Measurements from ENCODE around the gene NR6A1.

The NR6A1 gene

DNA sequence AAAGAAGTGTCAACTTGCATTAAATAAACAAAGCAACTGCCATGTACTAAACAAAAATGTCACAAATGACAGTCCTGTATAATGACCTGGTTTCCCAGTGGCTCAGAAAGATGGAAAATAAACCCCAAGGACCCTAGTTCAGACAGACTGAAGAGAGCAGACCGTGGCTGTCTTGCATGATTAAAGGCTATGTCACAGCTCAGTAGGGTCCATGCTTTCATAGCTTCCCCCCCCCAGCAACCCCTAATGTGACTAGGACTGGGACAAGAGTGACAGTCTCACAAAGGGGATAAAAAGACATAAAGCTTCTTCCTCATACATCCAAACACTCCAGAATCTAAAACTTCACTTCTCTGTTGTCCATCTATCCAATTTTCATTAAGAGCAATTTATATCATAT, 113.6 kb downstream of the NR6A1 start:
- Histone ChIP-seq H3K4me1 (ENCODE audit: insufficient read depth, insufficient read length) (peaks cover 4% of the 10 kb centered on the region), H3K4me3 (ENCODE audit: insufficient read length, low read depth) (no peak overlapping the region), H3K9ac (ENCODE audit: insufficient read length, low read depth) (no peak overlapping the region), H3K36me3 (ENCODE audit: insufficient read depth, insufficient read length, low read length) (no peaks in the 10 kb centered on the region), H3K27me3 (ENCODE audit: insufficient read depth, insufficient read length) (no peaks in the 10 kb centered on the region), H3K9me3 (ENCODE audit: insufficient read depth, low read length) (no peaks in the 10 kb centered on the region)
- DNase-seq (ENCODE audit: low read depth, low spot score) = no peak
- TF ChIP-seq YY1 (IDR thresholded peaks at IDR 0.05; ENCODE audit: insufficient read depth, insufficient read length) = no peak
- TF ChIP-seq SUZ12 (IDR thresholded peaks at IDR 0.05; ENCODE audit: extremely low read depth, insufficient read depth, insufficient read length) = no peak
- no peak for TF ChIP-seq ZNF274 (IDR thresholded peaks at IDR 0.05; ENCODE audit: low read depth, low read length)

DNA sequence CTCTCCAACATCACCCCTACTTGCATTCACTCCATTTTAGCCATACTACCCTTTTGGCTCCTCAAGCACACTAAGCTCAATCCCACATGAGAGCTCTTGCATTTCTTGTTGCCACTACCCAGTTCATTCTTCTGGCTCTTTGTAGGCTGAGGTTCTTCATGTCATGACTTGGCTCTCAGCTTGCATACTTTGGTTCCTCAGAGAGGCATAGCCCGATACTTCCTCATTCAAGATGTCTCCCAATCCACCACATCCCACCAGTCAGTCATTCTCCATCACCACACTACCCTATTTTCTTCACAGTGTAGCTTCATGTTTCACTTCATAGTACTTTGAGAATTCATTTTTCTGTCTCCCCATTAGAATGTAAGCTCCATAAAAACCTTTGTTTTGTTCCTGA, 116.7 kb downstream of the NR6A1 start:
- Histone ChIP-seq H3K9ac (ENCODE audit: insufficient read length, low read depth) (no peak overlapping the region), H3K27me3 (ENCODE audit: insufficient read depth, insufficient read length) (no peaks in the 10 kb centered on the region), H3K36me3 (ENCODE audit: insufficient read depth, insufficient read length, low read length) (no peaks in the 10 kb centered on the region), H3K4me1 (ENCODE audit: insufficient read depth, insufficient read length) (peaks cover 4% of the 10 kb centered on the region), H3K4me3 (ENCODE audit: insufficient read length, low read depth) (no peak overlapping the region), H3K9me3 (ENCODE audit: insufficient read depth, low read length) (no peaks in the 10 kb centered on the region)
- TF ChIP-seq YY1 (IDR thresholded peaks at IDR 0.05; ENCODE audit: insufficient read depth, insufficient read length) = no peak
- no peak for TF ChIP-seq SUZ12 (IDR thresholded peaks at IDR 0.05; ENCODE audit: extremely low read depth, insufficient read depth, insufficient read length)
- no peak for TF ChIP-seq ZNF274 (IDR thresholded peaks at IDR 0.05; ENCODE audit: low read depth, low read length)
- no peak for DNase-seq (ENCODE audit: low read depth, low spot score)

DNA sequence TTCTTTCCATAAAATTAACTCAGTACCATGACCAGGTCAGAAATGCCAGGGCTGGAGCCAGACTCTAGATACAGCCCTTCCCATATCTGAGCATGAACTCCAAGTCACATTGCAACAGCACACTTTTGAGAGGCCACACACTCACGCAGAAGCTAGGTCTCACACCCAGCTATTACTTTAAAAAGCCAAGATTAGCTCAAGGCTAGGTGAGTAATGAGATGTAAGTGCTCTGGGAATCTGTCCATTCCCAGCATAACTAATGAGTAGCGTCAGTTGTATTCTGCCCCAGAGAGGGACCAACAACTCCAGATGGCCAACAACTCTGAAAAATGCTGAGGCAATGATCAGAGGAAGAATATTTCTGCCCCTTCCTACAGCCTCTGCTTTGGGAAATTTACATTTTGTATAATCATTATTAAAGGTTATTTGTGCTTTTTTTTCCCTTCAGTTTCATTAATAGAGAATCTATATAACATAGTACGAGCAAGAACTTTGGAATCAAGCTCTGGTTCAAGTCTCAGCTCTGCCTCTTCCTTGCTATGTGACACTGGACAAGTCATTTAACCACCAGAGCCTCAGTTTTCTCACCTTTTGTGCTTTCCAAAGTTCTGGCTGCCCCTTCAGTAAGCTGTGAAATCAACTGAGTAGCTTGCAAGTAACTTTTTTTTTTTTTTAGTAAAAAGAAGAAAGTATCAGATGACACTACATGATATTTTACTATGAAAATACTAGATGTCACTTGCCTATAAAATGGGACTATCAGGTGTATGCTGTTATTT, 118.3 kb downstream of the NR6A1 start:
- DNase-seq (ENCODE audit: low read depth, low spot score) = no peak
- Histone ChIP-seq H3K36me3 (ENCODE audit: insufficient read depth, insufficient read length, low read length) (no peaks in the 10 kb centered on the region), H3K9me3 (ENCODE audit: insufficient read depth, low read length) (no peaks in the 10 kb centered on the region), H3K9ac (ENCODE audit: insufficient read length, low read depth) (no peak overlapping the region), H3K27me3 (ENCODE audit: insufficient read depth, insufficient read length) (no peaks in the 10 kb centered on the region), H3K4me1 (ENCODE audit: insufficient read depth, insufficient read length) (no peaks in the 10 kb centered on the region), H3K4me3 (ENCODE audit: insufficient read length, low read depth) (no peak overlapping the region)
- TF ChIP-seq SUZ12 (IDR thresholded peaks at IDR 0.05; ENCODE audit: extremely low read depth, insufficient read depth, insufficient read length) (no peak), YY1 (IDR thresholded peaks at IDR 0.05; ENCODE audit: insufficient read depth, insufficient read length) (no peak), ZNF274 (IDR thresholded peaks at IDR 0.05; ENCODE audit: low read depth, low read length) (no peak)

DNA sequence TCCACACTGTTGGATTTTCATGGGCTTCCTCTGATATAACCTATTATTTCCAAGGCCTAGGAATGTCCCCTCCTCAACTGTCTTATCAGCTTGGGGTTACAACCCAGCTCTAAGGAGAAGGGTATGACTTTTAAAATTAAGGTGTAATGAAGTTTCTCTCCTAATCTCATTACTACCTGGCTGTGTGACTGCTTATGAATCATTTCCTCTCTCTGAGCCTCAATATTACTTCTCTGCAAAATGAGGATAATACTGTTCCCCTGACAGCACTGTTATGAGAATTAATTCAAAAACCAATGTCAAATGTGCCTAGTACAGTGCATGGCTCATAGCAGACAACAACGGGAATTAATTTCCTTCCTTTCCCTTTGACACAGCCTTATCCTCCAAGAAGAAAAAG, 118.9 kb downstream of the NR6A1 start:
- H3K9me3 ChIP-seq (ENCODE audit: insufficient read depth, low read length) = no peaks in the 10 kb centered on the region
- H3K36me3 ChIP-seq (ENCODE audit: insufficient read depth, insufficient read length, low read length) = no peaks in the 10 kb centered on the region
- TF ChIP-seq YY1 (IDR thresholded peaks at IDR 0.05; ENCODE audit: insufficient read depth, insufficient read length) = no peak
- TF ChIP-seq ZNF274 (IDR thresholded peaks at IDR 0.05; ENCODE audit: low read depth, low read length) = no peak
- no peak for TF ChIP-seq SUZ12 (IDR thresholded peaks at IDR 0.05; ENCODE audit: extremely low read depth, insufficient read depth, insufficient read length)
- no peaks in the 10 kb centered on the region for H3K27me3 ChIP-seq (ENCODE audit: insufficient read depth, insufficient read length)
- no peak for DNase-seq (ENCODE audit: low read depth, low spot score)
- H3K4me1 ChIP-seq (ENCODE audit: insufficient read depth, insufficient read length) = no peaks in the 10 kb centered on the region
- no peak overlapping the region for H3K4me3 ChIP-seq (ENCODE audit: insufficient read length, low read depth)
- no peak overlapping the region for H3K9ac ChIP-seq (ENCODE audit: insufficient read length, low read depth)

DNA sequence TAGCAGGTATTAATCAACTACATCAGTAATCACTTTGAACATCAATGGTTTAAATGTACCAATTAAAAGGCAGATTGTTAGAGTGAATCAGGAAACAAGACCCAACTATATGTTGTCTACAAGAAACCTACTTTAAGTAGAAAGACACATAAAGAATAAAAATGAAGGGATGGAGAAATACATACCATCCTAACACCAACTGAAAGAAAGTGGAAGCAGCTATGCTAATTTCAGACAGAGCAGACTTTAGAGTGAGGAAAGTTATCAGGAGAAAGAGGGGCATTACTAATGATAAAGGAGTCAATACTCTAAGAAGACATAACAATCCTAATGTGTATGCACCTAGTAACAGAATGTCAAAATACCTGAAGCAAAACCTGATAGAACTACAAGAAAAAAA, 125.8 kb downstream of the NR6A1 start:
- H3K4me3 ChIP-seq (ENCODE audit: insufficient read length, low read depth) = no peak overlapping the region
- no peaks in the 10 kb centered on the region for H3K9me3 ChIP-seq (ENCODE audit: insufficient read depth, low read length)
- no peaks in the 10 kb centered on the region for H3K27me3 ChIP-seq (ENCODE audit: insufficient read depth, insufficient read length)
- no peaks in the 10 kb centered on the region for H3K4me1 ChIP-seq (ENCODE audit: insufficient read depth, insufficient read length)
- DNase-seq (ENCODE audit: low read depth, low spot score) = no peak
- no peaks in the 10 kb centered on the region for H3K36me3 ChIP-seq (ENCODE audit: insufficient read depth, insufficient read length, low read length)
- no peak overlapping the region for H3K9ac ChIP-seq (ENCODE audit: insufficient read length, low read depth)
- TF ChIP-seq ZNF274 (IDR thresholded peaks at IDR 0.05; ENCODE audit: low read depth, low read length) = no peak
- no peak for TF ChIP-seq YY1 (IDR thresholded peaks at IDR 0.05; ENCODE audit: insufficient read depth, insufficient read length)
- TF ChIP-seq SUZ12 (IDR thresholded peaks at IDR 0.05; ENCODE audit: extremely low read depth, insufficient read depth, insufficient read length) = no peak

DNA sequence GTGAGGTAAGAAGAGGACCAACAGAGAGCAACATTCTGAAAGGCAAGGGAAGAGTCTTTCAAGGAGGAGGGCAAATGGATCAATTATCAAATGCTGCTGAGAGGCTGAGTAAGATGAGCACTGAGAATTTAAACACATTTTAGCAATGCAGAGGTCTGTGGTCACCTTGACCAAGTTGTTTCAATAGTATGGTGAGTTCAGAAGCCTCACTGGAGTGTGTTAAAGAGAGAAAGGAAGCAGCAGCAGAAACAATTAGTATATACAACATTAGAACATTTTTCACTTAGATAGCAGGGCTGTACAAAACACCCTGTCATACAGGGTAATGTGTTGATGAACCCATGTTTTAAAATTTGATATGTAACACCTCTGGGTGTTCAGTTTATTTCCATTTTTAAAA, 131.5 kb downstream of the NR6A1 start:
- no peak for DNase-seq (ENCODE audit: low read depth, low spot score)
- TF ChIP-seq SUZ12 (IDR thresholded peaks at IDR 0.05; ENCODE audit: extremely low read depth, insufficient read depth, insufficient read length) (no peak), ZNF274 (IDR thresholded peaks at IDR 0.05; ENCODE audit: low read depth, low read length) (no peak), YY1 (IDR thresholded peaks at IDR 0.05; ENCODE audit: insufficient read depth, insufficient read length) (no peak)

DNA sequence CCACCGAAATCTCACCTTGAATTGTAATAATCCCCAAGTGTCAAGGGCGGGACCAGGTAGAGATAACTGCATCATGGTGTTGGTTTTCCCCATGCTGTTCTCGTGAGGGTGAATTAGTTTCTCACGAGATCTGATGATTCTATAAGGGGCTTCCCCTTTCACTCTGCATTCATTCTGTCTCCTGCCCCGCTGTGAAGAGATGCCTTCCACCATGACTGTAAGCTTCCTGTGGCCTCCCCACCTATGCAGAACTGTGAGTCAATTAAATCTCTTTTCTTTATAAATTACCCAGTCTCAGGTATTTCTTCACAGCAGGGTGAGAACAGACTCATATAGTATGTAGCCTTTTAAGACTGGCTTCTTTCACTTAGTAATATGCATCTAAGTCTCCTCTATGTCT, 135.8 kb downstream of the NR6A1 start:
- Histone ChIP-seq H3K36me3 (ENCODE audit: insufficient read depth, insufficient read length, low read length) (no peaks in the 10 kb centered on the region), H3K9me3 (ENCODE audit: insufficient read depth, low read length) (no peaks in the 10 kb centered on the region), H3K27me3 (ENCODE audit: insufficient read depth, insufficient read length) (no peaks in the 10 kb centered on the region), H3K9ac (ENCODE audit: insufficient read length, low read depth) (no peak overlapping the region), H3K4me3 (ENCODE audit: insufficient read length, low read depth) (no peak overlapping the region), H3K4me1 (ENCODE audit: insufficient read depth, insufficient read length) (no peaks in the 10 kb centered on the region)
- TF ChIP-seq SUZ12 (IDR thresholded peaks at IDR 0.05; ENCODE audit: extremely low read depth, insufficient read depth, insufficient read length) (no peak), YY1 (IDR thresholded peaks at IDR 0.05; ENCODE audit: insufficient read depth, insufficient read length) (no peak), ZNF274 (IDR thresholded peaks at IDR 0.05; ENCODE audit: low read depth, low read length) (no peak)
- DNase-seq (ENCODE audit: low read depth, low spot score) = no peak

More for the DNA sequence above, 131.5 kb downstream of the NR6A1 start:
- Histone ChIP-seq H3K4me1 (ENCODE audit: insufficient read depth, insufficient read length) (no peaks in the 10 kb centered on the region), H3K9ac (ENCODE audit: insufficient read length, low read depth) (no peak overlapping the region), H3K4me3 (ENCODE audit: insufficient read length, low read depth) (no peak overlapping the region), H3K36me3 (ENCODE audit: insufficient read depth, insufficient read length, low read length) (no peaks in the 10 kb centered on the region), H3K27me3 (ENCODE audit: insufficient read depth, insufficient read length) (no peaks in the 10 kb centered on the region), H3K9me3 (ENCODE audit: insufficient read depth, low read length) (no peaks in the 10 kb centered on the region)
